Esophagus squamous epithelium (tissue), 5 donors: ENCODE data around the gene SRRM2. TPM values are rescaled to one million over a fixed set of nuclear protein-coding genes. Genes with fewer than 3 reads are reported as not detected.

Experiments
- DNase-seq: peaks from one replicate; lab custom pipeline; 2025; lab: John Stamatoyannopoulos, UW
- H3K27ac ChIP-seq, 4 donors: fragments of 200-600 bp; sonication (generic); one replicate each; pipeline ENCODE4 v1.5.1; 2016 to 2019; ENCODE audit warnings: mild to moderate bottlenecking in 1 of 4
- H3K27me3 ChIP-seq, 4 donors: fragments of 200-600 bp; sonication (generic); 1 replicate in 3 of 4; 2 replicates in 1 of 4; pipeline versions ENCODE4 v1.5.1 to v1.6.0; 2017 to 2021; ENCODE audit warnings: antibody characterized with exemption in 1 of 4
- H3K36me3 ChIP-seq, 3 donors: fragments of 200-600 bp; sonication (generic); one replicate each; pipeline ENCODE4 v1.5.1; 2016 to 2019
- H3K4me1 ChIP-seq, 3 donors: fragments of 200-600 bp; sonication (generic); one replicate each; pipeline ENCODE4 v1.5.1; 2017 to 2019
- H3K4me3 ChIP-seq, 4 donors: fragments of 200-600 bp; sonication (generic); 1 replicate in 3 of 4; 2 replicates in 1 of 4; pipeline ENCODE4 v1.5.1; 2016 to 2019; ENCODE audit warnings: mild to moderate bottlenecking in 2 of 4, moderate library complexity in 1 of 4
- H3K9me3 ChIP-seq, 3 donors: fragments of 200-600 bp; sonication (generic); one replicate each; pipeline ENCODE4 v1.5.1; 2016 to 2019
- CTCF ChIP-seq, 6 experiments: fragments of 450-650 bp in 4 of 6; fragments of 200-600 bp in 2 of 6; sonication (generic) in 2 of 6; IDR thresholded peaks; one replicate each; pipeline ENCODE4 v1.5.1; 2016 to 2019; ENCODE audit warnings: antibody characterized with exemption in 6 of 6, mild to moderate bottlenecking in 4 of 6, moderate library complexity in 4 of 6
- POLR2A ChIP-seq, 4 donors: fragments of 450-650 bp; IDR thresholded peaks; one replicate each; pipeline ENCODE4 v1.6.1; 2017; ENCODE audit warnings: antibody characterized with exemption in 4 of 4, mild to moderate bottlenecking in 4 of 4, moderate library complexity in 3 of 4
- WGBS, 2 donors: methylation state at CpG; one replicate each; pipeline ENCODE4 v1.1.5; 2018; 5-methylcytosine and 5-hydroxymethylcytosine counted together
- intact Hi-C: fragments of 100-400 bp; cut with DNase I; formaldehyde crosslinking; loops from one replicate; pipeline ENCODE4 v1.15.0; 2022
- total RNA-seq, 4 donors: library from RNA; depleted of rRNA; stranded (reverse); fragments of >200 nt; gene quantifications; one replicate each; pipeline ENCODE4 v1.1.0, GENCODE V29; 2016
- donor health status: DM: yes; HTN: yes; CAD: no.

SRRM2 gene
- total RNA-seq, 4 donors from 2014 or later, result 80.7 to 290 (median 233) TPM

DNA sequence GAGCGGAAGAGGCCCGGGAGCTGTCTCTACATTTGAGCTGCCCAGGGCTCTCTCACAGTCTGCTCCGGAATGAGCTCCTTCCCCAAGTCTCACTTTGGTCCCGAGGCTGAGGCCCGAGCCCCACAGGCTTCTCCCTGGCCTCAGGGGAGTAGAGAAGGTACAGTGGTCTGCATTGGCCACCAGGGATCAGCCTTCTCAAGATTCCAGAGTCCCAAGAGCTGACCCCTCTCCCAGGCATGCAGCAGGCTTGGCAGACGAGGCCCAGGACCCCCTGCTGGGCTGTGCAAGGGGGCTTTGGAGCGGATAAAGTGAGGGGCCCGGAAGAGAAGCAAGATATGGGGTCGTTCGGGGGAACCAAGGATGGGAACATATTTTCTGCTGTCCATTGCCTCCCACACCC, 35.5 kb upstream of the SRRM2 start:
- Histone ChIP-seq H3K36me3 (no peaks in the 10 kb centered on the region), H3K9me3 (no peaks in the 10 kb centered on the region), H3K4me3 (peak overlapping the region in 3 of 4 donors; percentile 7 to 75 (median 51)), H3K27me3 (peaks cover 0 to 18% (median 0%) of the 10 kb centered on the region in 4 donors), H3K4me1 (peaks cover 16 to 58% (median 20%) of the 10 kb centered on the region in 3 donors), H3K27ac (peak overlapping the region in 3 of 4 donors; percentile 53 to 95 (median 89))
- WGBS, 2 donors, result 80 to 88% methylated on average over 3 to 4 of the region's 10 CpGs
- intact Hi-C loops, result no loop called here
- TF ChIP-seq POLR2A (IDR thresholded peaks at IDR 0.05) (no peak), CTCF (IDR thresholded peaks at IDR 0.05) (no peak)
- DNase-seq, result no peak

- intact Hi-C loops, result no loop called here
- Histone ChIP-seq H3K9me3 (no peaks in the 10 kb centered on the region), H3K4me3 (peak overlapping the region in 3 of 4 donors; percentile 7 to 75 (median 51)), H3K27ac (peak overlapping the region in 3 of 4 donors; percentile 53 to 95 (median 89)), H3K27me3 (peaks cover 0 to 18% (median 0%) of the 10 kb centered on the region in 4 donors), H3K4me1 (peaks cover 16 to 59% (median 20%) of the 10 kb centered on the region in 3 donors), H3K36me3 (no peaks in the 10 kb centered on the region)
- 82 to 85% methylated on average over 5 to 11 of the region's 21 CpGs for WGBS, 2 donors
- no peak for DNase-seq
- TF ChIP-seq CTCF (IDR thresholded peaks at IDR 0.05) (no peak), POLR2A (IDR thresholded peaks at IDR 0.05) (no peak)
Observed at GRCh38 chr16:2717383-2718263, 34.8 kb upstream of the SRRM2 start.

GRCh38 chr16:2719328-2720063, 32.9 kb upstream of the SRRM2 start:
- peaks cover 16 to 53% (median 20%) of the 10 kb centered on the region in 3 donors for H3K4me1 ChIP-seq
- H3K36me3 ChIP-seq, result no peaks in the 10 kb centered on the region
- H3K27me3 ChIP-seq, result peaks cover 0 to 20% (median 0%) of the 10 kb centered on the region in 4 donors
- TF ChIP-seq POLR2A (IDR thresholded peaks at IDR 0.05) (no peak), CTCF (IDR thresholded peaks at IDR 0.05) (no peak)
- no peaks in the 10 kb centered on the region for H3K9me3 ChIP-seq
- DNase-seq, result no peak
- H3K27ac ChIP-seq, result peak overlapping the region; percentile 89 to 96 (median 92)
- no CpG with 5 or more reads among the region's 16 CpGs for WGBS, 2 donors
- peak overlapping the region; percentile 22 to 87 (median 63) for H3K4me3 ChIP-seq
- intact Hi-C loops, result no loop called here

DNA sequence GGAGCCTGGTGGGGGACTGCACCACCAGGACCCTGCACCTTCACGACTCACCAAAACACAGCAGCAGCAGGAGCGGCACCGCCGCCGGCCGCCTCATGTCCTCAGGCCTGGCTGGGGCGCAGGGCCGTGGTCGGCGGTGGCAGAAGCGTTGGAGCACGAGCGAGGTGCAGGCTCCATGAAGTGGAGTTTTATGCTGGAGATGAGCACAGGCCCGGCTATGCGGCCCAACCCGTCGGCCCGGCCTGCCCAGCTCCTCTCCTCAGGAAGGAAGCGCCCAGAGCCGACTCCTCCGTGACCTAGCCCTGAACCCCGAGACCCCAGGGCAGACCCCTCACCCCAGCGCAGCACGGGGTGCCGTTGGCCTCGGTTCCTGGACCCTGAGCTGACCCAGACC, 32.4 kb upstream of the SRRM2 start, which contains the start of gene PRSS27:
Gene PRSS27, minus strand, starts transcription at position 161 of the 394 bp plus-strand sequence. Its CDS starts 64 bp downstream, at position 97.
- 54 to 73% methylated on average over 16 to 17 of the region's 26 CpGs for WGBS, 2 donors
- Histone ChIP-seq H3K27ac (peak within 1 kb of the TSS; percentile 89 to 96 (median 92)), H3K36me3 (no peaks in the 10 kb centered on the region), H3K9me3 (no peaks in the 10 kb centered on the region), H3K4me1 (peaks cover 16 to 51% (median 19%) of the 10 kb centered on the region in 3 donors), H3K4me3 (peak within 1 kb of the TSS; percentile 38 to 87 (median 63)), H3K27me3 (peaks cover 0 to 25% (median 0%) of the 10 kb centered on the region in 4 donors)
- no peak for DNase-seq
- no peak for TF ChIP-seq CTCF (IDR thresholded peaks at IDR 0.05)
- TF ChIP-seq POLR2A (IDR thresholded peaks at IDR 0.05), result no peak
- intact Hi-C loops, result no loop called here
